Heart right ventricle (tissue), 16 donors: Measurements from ENCODE around the gene CACNA1G. TPM values are rescaled to one million over a fixed set of nuclear protein-coding genes. Genes with fewer than 3 reads are reported as not detected.

Experiments used
- ATAC-seq, 8 donors: fragments of 200-7000 bp; cut with Tn5 transposase; one replicate each; pipeline ENCODE4 v1.9.1; 2020; ENCODE audit warnings: mild to moderate bottlenecking in 8 of 8, moderate library complexity in 8 of 8, moderate number of reproducible peaks in 1 of 8
- DNase-seq, 2 donors: peaks; one replicate each; pipeline ENCODE4 v3.0.0-alpha.2; 2020
- H3K27ac ChIP-seq, 10 donors: fragments of 200-600 bp; sonication (generic) in 2 of 10; one replicate each; pipeline versions ENCODE4 v1.5.0 to v1.8.0; 2020 to 2022; ENCODE audit warnings: mild to moderate bottlenecking in 3 of 10
- H3K27me3 ChIP-seq, 7 donors: fragments of 200-600 bp; one replicate each; pipeline ENCODE4 v1.8.0; 2021 to 2022; ENCODE audit warnings: mild to moderate bottlenecking in 2 of 7
- H3K36me3 ChIP-seq, 9 donors: fragments of 200-600 bp; sonication (generic) in 1 of 9; one replicate each; pipeline versions ENCODE4 v1.5.0 to v1.8.0; 2020 to 2022; ENCODE audit warnings: mild to moderate bottlenecking in 2 of 9
- H3K4me1 ChIP-seq, 9 donors: fragments of 200-600 bp; sonication (generic) in 1 of 9; one replicate each; pipeline versions ENCODE4 v1.5.0 to v1.8.0; 2020 to 2022; ENCODE audit warnings: mild to moderate bottlenecking in 4 of 9
- H3K4me3 ChIP-seq, 10 donors: fragments of 200-600 bp; sonication (generic) in 2 of 10; one replicate each; pipeline versions ENCODE4 v1.5.0 to v1.8.0; 2020 to 2022; ENCODE audit warnings: mild to moderate bottlenecking in 7 of 10, moderate library complexity in 2 of 10
- H3K9me3 ChIP-seq, 11 donors: fragments of 200-600 bp in 10 of 11; sonication (generic) in 2 of 11; one replicate each; pipeline versions ENCODE4 v1.5.0 to v1.8.0; 2013 to 2022; ENCODE audit warnings: mild to moderate bottlenecking in 2 of 11, control low read depth in 1 of 11, moderate library complexity in 1 of 11
- WGBS, 2 donors: extraction: QIAGEN DNeasy Blood & Tissue Kit; methylation state at CpG; one replicate each; pipeline ENCODE4 v1.1.7; 2013; ENCODE audit warnings: inconsistent platforms in 1 of 2; 5-methylcytosine and 5-hydroxymethylcytosine counted together
- intact Hi-C, 10 donors: fragments of 100-400 bp; cut with DNase I; formaldehyde crosslinking; loops; one replicate each; pipeline versions ENCODE4 v1.11.1 to v1.14.2; 2022
- polyA plus RNA-seq, 2 donors: library from polyadenylated mRNA; stranded (reverse); fragments of 200-250 nt; gene quantifications; one replicate each; pipeline ENCODE4 v1.2.3, GENCODE V29; 2013
- total RNA-seq, 10 donors: library from RNA; stranded (reverse); fragmentation: NEBNext Ultra II Directional in 3 of 10; extraction: Animal tissue kit (Norgen Biotek cat#: 25700) in 3 of 10; gene quantifications; one replicate each; pipeline versions ENCODE4 v1.2.1 to v1.2.4, GENCODE V29; 2021 to 2023
- TF ChIP-seq, protein P1 (sequence below), 9 donors: fragments of 200-600 bp; sonication (generic) in 2 of 9; IDR thresholded peaks; one replicate each; pipeline versions ENCODE4 v1.5.0 to v1.8.0; 2021 to 2022; ENCODE audit warnings: antibody characterized with exemption in 9 of 9, mild to moderate bottlenecking in 5 of 9, moderate library complexity in 1 of 9
- donor health status: Arrhythmogenic right ventricular cardiomyopathy.
- donor health status: ischemic (EF 13 %, LVEDD 7.1; RV severe dilation, severe dysfunction).
- donor health status: healthy with polysubstance abuse.
- donor health status: DM: no; HTN: yes; CAD: no.
- donor health status: DM: no; HTN: no; CAD: no.
- donor health status: ischemic (EF 25% LVEDD 6.9; RV normal size, moderate dysfunction).
- donor health status: ischemic (EF 25% LVEDD 5.7; RV mildly dilated, moderate dysfunction).
- donor health status: healthy.
- donor health status: DM: yes; HTN: yes; CAD: no.
- donor health status: Ischemic cardiomyopathy.
- donor health status: ischemic (EF 35%, LVEDD 5.7; RV mildly dilated, moderate dysfunction).
- donor health status: nonischemic (EF 11% LVEDD 7.7; RV severe dilation, severe dysfunction).
- donor health status: DM: yes; HTN: yes; CAD: no.
- donor health status: PGD.
- donor health status: ischemic (EF 29% LVEDD 5.4; RV normal size, mild dysfunction).
- donor health status: nonischemic (EF 23%, LVEDD 6.1; RV moderate dilation, normal function).

CACNA1G gene
- total and polyA plus RNA-seq, 12 donors = 0.04 to 0.46 (median 0.24) TPM

DNA sequence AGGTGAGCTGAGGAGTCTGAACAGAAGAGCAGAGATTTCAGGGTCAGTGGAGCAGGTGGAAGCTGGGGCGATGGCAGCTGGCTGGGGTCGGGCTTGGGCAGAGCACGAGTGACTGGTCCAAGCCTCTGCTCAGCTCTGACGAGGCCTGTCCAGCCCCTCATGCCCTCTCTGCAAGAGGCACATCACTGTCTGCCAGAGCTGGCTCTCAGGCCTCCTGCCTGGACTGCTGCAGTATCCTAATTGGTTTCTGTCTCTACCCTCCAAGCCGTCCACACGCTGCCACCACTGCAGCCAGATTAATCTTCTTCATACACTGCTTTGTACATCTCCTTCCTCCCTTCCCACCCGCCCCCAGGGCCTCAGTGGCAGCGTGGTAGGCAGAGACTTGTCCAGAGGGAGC, 25.4 kb downstream of the CACNA1G start:
- ATAC-seq (no peak), DNase-seq (peak in 1 of 2 donors; percentile 6)
- Histone ChIP-seq H3K9me3 (no peaks in the 10 kb centered on the region), H3K4me1 (peaks cover 11 to 45% (median 36%) of the 10 kb centered on the region in 9 donors), H3K36me3 (no peaks in the 10 kb centered on the region), H3K27me3 (no peaks in the 10 kb centered on the region), H3K27ac (peak overlapping the region in 3 of 10 donors; percentile 1 to 55 (median 41)), H3K4me3 (no peak overlapping the region)
- 79 to 83% methylated on average over 8 of the region's 8 CpGs for WGBS, 2 donors
- intact Hi-C loops = no loop called here
- TF ChIP-seq, protein P1, sequence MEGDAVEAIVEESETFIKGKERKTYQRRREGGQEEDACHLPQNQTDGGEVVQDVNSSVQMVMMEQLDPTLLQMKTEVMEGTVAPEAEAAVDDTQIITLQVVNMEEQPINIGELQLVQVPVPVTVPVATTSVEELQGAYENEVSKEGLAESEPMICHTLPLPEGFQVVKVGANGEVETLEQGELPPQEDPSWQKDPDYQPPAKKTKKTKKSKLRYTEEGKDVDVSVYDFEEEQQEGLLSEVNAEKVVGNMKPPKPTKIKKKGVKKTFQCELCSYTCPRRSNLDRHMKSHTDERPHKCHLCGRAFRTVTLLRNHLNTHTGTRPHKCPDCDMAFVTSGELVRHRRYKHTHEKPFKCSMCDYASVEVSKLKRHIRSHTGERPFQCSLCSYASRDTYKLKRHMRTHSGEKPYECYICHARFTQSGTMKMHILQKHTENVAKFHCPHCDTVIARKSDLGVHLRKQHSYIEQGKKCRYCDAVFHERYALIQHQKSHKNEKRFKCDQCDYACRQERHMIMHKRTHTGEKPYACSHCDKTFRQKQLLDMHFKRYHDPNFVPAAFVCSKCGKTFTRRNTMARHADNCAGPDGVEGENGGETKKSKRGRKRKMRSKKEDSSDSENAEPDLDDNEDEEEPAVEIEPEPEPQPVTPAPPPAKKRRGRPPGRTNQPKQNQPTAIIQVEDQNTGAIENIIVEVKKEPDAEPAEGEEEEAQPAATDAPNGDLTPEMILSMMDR (IDR thresholded peaks at IDR 0.05) = no peak

DNA sequence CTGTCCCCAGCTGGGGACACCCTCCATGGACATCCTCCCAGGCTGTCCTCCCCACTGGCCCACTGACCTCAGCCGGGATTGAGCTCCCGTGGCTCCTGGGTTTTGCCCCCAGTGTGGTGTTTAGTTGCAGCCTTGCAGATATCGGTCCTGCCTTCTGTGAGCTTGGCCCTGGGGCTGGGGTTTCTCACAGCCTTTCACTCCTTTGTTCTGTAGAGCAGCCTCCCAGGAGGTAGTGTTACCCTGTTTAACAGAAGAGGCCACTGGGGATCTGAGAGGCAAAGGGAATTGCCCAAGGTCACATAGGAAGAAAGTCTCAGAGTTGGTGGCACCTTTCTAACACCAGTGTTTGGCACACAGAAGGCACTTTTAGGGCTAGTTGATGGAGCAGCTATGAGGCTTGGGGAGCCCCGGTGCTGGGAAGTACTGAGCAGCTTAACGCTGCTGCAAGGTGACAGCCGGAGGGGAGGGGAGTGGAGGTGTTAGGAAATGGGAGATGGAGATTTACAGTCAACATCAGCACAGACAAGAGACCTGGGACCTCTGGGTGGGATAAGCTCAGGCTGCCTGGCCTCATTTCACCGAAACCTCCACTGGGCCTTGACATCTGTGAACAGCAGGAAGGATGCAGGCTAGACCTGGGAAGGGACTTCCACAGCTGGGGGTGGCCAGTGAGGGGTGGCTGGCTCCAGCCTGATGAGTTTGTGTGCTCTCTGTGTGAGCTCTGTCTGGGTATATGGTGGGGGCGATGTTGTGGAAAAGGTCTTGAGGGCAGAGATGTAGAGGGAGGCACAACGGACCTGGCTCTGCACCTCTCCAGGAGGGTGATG, 26.1 kb downstream of the CACNA1G start:
- H3K9me3 ChIP-seq = no peaks in the 10 kb centered on the region
- no peaks in the 10 kb centered on the region for H3K27me3 ChIP-seq
- no peak for ATAC-seq
- DNase-seq = peak in 1 of 2 donors; percentile 5
- no peaks in the 10 kb centered on the region for H3K36me3 ChIP-seq
- intact Hi-C loops = no loop called here
- peaks cover 11 to 48% (median 36%) of the 10 kb centered on the region in 9 donors for H3K4me1 ChIP-seq
- H3K4me3 ChIP-seq = no peak overlapping the region
- TF ChIP-seq, protein P1 (IDR thresholded peaks at IDR 0.05) = no peak
- WGBS, 2 donors = 88 to 92% methylated on average over 9 of the region's 9 CpGs
- H3K27ac ChIP-seq = no peak overlapping the region

DNA sequence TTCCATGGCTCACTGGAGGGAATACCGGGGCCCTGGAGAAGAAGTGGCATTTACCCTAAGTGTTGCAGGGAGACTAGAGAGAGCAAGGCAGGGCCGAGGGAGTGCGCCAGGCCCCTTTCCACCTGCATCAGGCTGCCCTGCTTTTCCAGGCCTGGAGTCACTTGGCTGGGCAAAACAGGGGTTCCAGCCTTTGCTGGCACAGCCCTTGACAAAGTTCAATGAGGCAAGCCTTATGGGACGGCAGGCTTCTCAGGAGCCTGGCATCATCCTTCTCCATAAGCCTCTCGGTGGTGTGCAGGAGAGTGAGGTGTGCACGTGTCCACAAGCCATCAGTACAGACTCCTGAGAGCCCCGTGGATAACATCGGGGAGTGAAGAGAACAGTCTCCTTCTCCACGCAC, 27.1 kb downstream of the CACNA1G start:
- TF ChIP-seq, protein P1 (IDR thresholded peaks at IDR 0.05) = no peak
- no peak for ATAC-seq
- Histone ChIP-seq H3K27ac (peak overlapping the region in 1 of 10 donors; percentile 61), H3K36me3 (no peaks in the 10 kb centered on the region), H3K27me3 (no peaks in the 10 kb centered on the region), H3K4me3 (no peak overlapping the region), H3K9me3 (no peaks in the 10 kb centered on the region), H3K4me1 (peaks cover 11 to 43% (median 32%) of the 10 kb centered on the region in 9 donors)
- DNase-seq = no peak
- intact Hi-C loops = no loop called here
- WGBS, 2 donors = 78 to 84% methylated on average over 9 of the region's 9 CpGs

GRCh38 chr17:50588391-50589049, 28.0 kb downstream of the CACNA1G start:
- intact Hi-C loops = no loop called here
- H3K4me1 ChIP-seq = peaks cover 11 to 43% (median 33%) of the 10 kb centered on the region in 9 donors
- DNase-seq (peak in 1 of 2 donors; percentile 38), ATAC-seq (peak in 1 of 8 donors; percentile 44)
- H3K36me3 ChIP-seq = no peaks in the 10 kb centered on the region
- WGBS, 2 donors = 45 to 58% methylated on average over 18 of the region's 18 CpGs
- TF ChIP-seq, protein P1 (IDR thresholded peaks at IDR 0.05) = no peak
- no peaks in the 10 kb centered on the region for H3K9me3 ChIP-seq
- no peak overlapping the region for H3K4me3 ChIP-seq
- H3K27ac ChIP-seq = peak overlapping the region in 7 of 10 donors; percentile 8 to 70 (median 44)
- no peaks in the 10 kb centered on the region for H3K27me3 ChIP-seq
